WTC11 (cell line): ENCODE results near the gene METTL15. TPM values are rescaled to one million over a fixed set of nuclear protein-coding genes. Genes with fewer than 3 reads are reported as not detected.

ENCODE experiments used
- CBFB ChIP-seq: sonication (generic); formaldehyde crosslinking; IDR thresholded peaks from 2 replicates; pipeline ENCODE4 v1.8.1; 2022; ENCODE audit warnings: mild to moderate bottlenecking, low read depth, missing genetic modification reagents
- CDX4 ChIP-seq: fragments of 250-450 bp; sonication (Bioruptor Pico); IDR thresholded peaks from 2 replicates; pipeline ENCODE4 v1.9.0; 2021; ENCODE audit warnings: moderate library complexity, mild to moderate bottlenecking, inconsistent platforms, borderline replicate concordance
- CREM ChIP-seq: sonication (generic); formaldehyde crosslinking; IDR thresholded peaks from 2 replicates; pipeline ENCODE4 v1.8.1; 2022; ENCODE audit warnings: mild to moderate bottlenecking, missing genetic modification reagents, moderate library complexity
- ELF4 ChIP-seq: sonication (generic); formaldehyde crosslinking; IDR thresholded peaks from 2 replicates; pipeline ENCODE4 v1.8.1; 2022; ENCODE audit warnings: low read depth, mild to moderate bottlenecking, moderate library complexity, missing genetic modification reagents
- ERG ChIP-seq: fragments of 250-450 bp; sonication (Bioruptor Pico); IDR thresholded peaks from 2 replicates; pipeline ENCODE4 v1.8.0; 2021; ENCODE audit warnings: mild to moderate bottlenecking
- ETV6 ChIP-seq: sonication (generic); formaldehyde crosslinking; IDR thresholded peaks from 2 replicates; pipeline ENCODE4 v1.8.1; 2022; ENCODE audit warnings: mild to moderate bottlenecking, missing genetic modification reagents
- GTF2I ChIP-seq: fragments of 250-450 bp; sonication (Bioruptor Pico); conservative IDR thresholded peaks from 2 replicates; pipeline ENCODE4 v1.4.0; 2021; ENCODE audit warnings: mild to moderate bottlenecking
- IRF2 ChIP-seq: sonication (generic); formaldehyde crosslinking; IDR thresholded peaks from 2 replicates; pipeline ENCODE4 v1.8.0; 2022; ENCODE audit warnings: low read depth, missing genetic modification reagents, borderline replicate concordance
- KAT7 ChIP-seq: sonication (generic); formaldehyde crosslinking; IDR thresholded peaks from 2 replicates; pipeline ENCODE4 v1.8.1; 2023; ENCODE audit warnings: missing genetic modification reagents, mild to moderate bottlenecking, borderline replicate concordance
- NFATC4 ChIP-seq: fragments of 250-450 bp; sonication (Bioruptor Pico); IDR thresholded peaks from 2 replicates; pipeline ENCODE4 v1.9.0; 2021; ENCODE audit warnings: mild to moderate bottlenecking
- RELA ChIP-seq: sonication (generic); formaldehyde crosslinking; IDR thresholded peaks from 2 replicates; pipeline ENCODE4 v1.8.1; 2022; ENCODE audit warnings: missing genetic modification reagents, mild to moderate bottlenecking, borderline replicate concordance
- SMAD4 ChIP-seq: sonication (generic); formaldehyde crosslinking; IDR thresholded peaks from 2 replicates; pipeline ENCODE4 v1.8.0; 2022; ENCODE audit warnings: mild to moderate bottlenecking, missing genetic modification reagents
- TEAD1 ChIP-seq: sonication (generic); formaldehyde crosslinking; IDR thresholded peaks from 2 replicates; pipeline ENCODE4 v1.8.0; 2022; ENCODE audit warnings: mild to moderate bottlenecking, missing genetic modification reagents
- TP53 ChIP-seq: sonication (generic); formaldehyde crosslinking; IDR thresholded peaks from 2 replicates; pipeline ENCODE4 v1.8.1; 2023; ENCODE audit warnings: mild to moderate bottlenecking, missing genetic modification reagents
- USF2 ChIP-seq: sonication (generic); formaldehyde crosslinking; IDR thresholded peaks from 2 replicates; pipeline ENCODE4 v1.8.1; 2023; ENCODE audit warnings: mild to moderate bottlenecking, missing genetic modification reagents, moderate library complexity
- ZBTB21 ChIP-seq: sonication (generic); formaldehyde crosslinking; IDR thresholded peaks from 2 replicates; pipeline ENCODE4 v1.8.1; 2023; ENCODE audit warnings: mild to moderate bottlenecking, missing genetic modification reagents, borderline replicate concordance
- ZNF138 ChIP-seq: sonication (generic); formaldehyde crosslinking; conservative IDR thresholded peaks from 2 replicates; pipeline ENCODE4 v1.8.1; 2022; ENCODE audit warnings: mild to moderate bottlenecking, moderate library complexity, missing genetic modification reagents
- ZNF232 ChIP-seq: sonication (generic); formaldehyde crosslinking; IDR thresholded peaks from 2 replicates; pipeline ENCODE4 v1.8.0; 2022; ENCODE audit warnings: mild to moderate bottlenecking, missing genetic modification reagents
- ZNF281 ChIP-seq: sonication (generic); formaldehyde crosslinking; IDR thresholded peaks from 2 replicates; pipeline ENCODE4 v1.8.0; 2023; ENCODE audit warnings: mild to moderate bottlenecking, missing genetic modification reagents
- ZNF317 ChIP-seq: sonication (generic); formaldehyde crosslinking; IDR thresholded peaks from 2 replicates; pipeline ENCODE4 v1.8.1; 2023; ENCODE audit warnings: low read depth, mild to moderate bottlenecking, moderate library complexity, missing genetic modification reagents, borderline replicate concordance
- total RNA-seq: library from RNA; stranded (reverse); gene quantifications from 3 replicates; pipeline ENCODE4 v1.2.3, GENCODE V29; 2021
- TF ChIP-seq, protein P1 (sequence below): sonication (generic); formaldehyde crosslinking; IDR thresholded peaks from 2 replicates; pipeline ENCODE4 v1.8.0; 2022; ENCODE audit warnings: mild to moderate bottlenecking, missing genetic modification reagents
- TF ChIP-seq, protein P2 (sequence below): sonication (generic); formaldehyde crosslinking; IDR thresholded peaks from 2 replicates; pipeline ENCODE4 v1.8.1; 2023; ENCODE audit warnings: mild to moderate bottlenecking, missing genetic modification reagents, moderate library complexity
- TF ChIP-seq, protein P3 (sequence below): sonication (generic); formaldehyde crosslinking; IDR thresholded peaks from 2 replicates; pipeline ENCODE4 v1.8.1; 2022; ENCODE audit warnings: low read depth, missing genetic modification reagents, borderline replicate concordance
- TF ChIP-seq, protein P4 (sequence below): sonication (generic); formaldehyde crosslinking; IDR thresholded peaks from 2 replicates; pipeline ENCODE4 v1.8.0; 2023; ENCODE audit warnings: missing genetic modification reagents, mild to moderate bottlenecking, borderline replicate concordance

METTL15 gene
- total RNA-seq, 1 experiment from 2014 or later = 13.2 TPM

DNA sequence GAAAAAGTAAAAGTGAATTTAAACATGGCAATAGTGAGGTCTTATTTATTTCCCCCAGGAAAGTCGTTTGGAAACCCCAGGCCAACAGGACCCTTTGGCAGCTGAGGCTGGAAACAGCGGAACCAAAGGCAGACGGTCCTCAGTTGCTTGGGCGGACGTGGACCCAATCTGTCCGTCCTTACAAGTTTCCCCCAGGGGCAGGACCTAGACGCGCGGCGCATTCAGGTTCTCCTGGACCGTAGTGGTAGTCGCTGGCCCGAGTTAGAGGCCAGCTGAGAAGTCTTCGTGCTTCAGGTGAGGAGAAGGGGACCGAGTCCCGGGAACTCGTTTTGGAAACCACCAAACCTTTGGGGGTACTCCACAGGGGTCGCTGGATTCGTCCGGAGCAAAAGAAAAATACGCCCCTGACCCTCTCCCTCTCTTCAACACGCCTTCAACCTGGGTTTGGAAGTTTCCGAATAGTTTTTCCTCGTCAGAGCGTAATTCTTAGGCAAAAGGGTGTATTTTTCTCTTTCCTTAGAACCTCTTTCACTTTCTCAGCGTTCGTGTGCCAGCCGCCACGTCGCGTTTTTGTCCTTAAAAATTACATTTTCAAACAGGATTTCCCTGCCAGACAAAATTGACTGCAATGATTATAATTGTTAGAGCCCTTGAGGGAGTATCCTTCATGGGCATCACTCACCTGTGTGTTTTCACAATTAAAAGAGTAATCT is 2.1 kb downstream of the METTL15 start (continued):
- TF ChIP-seq, protein P1, sequence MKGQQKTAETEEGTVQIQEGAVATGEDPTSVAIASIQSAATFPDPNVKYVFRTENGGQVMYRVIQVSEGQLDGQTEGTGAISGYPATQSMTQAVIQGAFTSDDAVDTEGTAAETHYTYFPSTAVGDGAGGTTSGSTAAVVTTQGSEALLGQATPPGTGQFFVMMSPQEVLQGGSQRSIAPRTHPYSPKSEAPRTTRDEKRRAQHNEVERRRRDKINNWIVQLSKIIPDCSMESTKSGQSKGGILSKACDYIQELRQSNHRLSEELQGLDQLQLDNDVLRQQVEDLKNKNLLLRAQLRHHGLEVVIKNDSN (CRISPR knock-in tag) = no peak
- TF ChIP-seq SMAD4 (CRISPR knock-in tag) (no peak), TEAD1 (peak; percentile 58), CREM (CRISPR knock-in tag) (peak; percentile 61; the same call in 1 of the 2 replicates), KAT7 (CRISPR knock-in tag) (0 out of 2 replicates have a peak, but pooled peaks have one; percentile 79), GTF2I (CRISPR knock-in tag) (no peak), NFATC4 (CRISPR knock-in tag) (no peak), ERG (CRISPR knock-in tag) (0 out of 2 replicates have a peak, but pooled peaks have one; percentile 57), ZNF232 (no peak), TP53 (CRISPR knock-in tag) (no peak), ZBTB21 (CRISPR knock-in tag) (0 out of 2 replicates have a peak, but pooled peaks have one; percentile 20), ZNF281 (no peak), ETV6 (CRISPR knock-in tag) (peak; percentile 76), USF2 (0 out of 2 replicates have a peak, but pooled peaks have one; percentile 6), ELF4 (CRISPR knock-in tag) (no peak), CDX4 (no peak), ZNF317 (no peak), CBFB (CRISPR knock-in tag) (no peak), RELA (no peak), IRF2 (no peak), ZNF138 (CRISPR knock-in tag) (no peak)
- TF ChIP-seq, protein P2, sequence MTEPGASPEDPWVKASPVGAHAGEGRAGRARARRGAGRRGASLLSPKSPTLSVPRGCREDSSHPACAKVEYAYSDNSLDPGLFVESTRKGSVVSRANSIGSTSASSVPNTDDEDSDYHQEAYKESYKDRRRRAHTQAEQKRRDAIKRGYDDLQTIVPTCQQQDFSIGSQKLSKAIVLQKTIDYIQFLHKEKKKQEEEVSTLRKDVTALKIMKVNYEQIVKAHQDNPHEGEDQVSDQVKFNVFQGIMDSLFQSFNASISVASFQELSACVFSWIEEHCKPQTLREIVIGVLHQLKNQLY (CRISPR knock-in tag) = no peak
- TF ChIP-seq, protein P3, sequence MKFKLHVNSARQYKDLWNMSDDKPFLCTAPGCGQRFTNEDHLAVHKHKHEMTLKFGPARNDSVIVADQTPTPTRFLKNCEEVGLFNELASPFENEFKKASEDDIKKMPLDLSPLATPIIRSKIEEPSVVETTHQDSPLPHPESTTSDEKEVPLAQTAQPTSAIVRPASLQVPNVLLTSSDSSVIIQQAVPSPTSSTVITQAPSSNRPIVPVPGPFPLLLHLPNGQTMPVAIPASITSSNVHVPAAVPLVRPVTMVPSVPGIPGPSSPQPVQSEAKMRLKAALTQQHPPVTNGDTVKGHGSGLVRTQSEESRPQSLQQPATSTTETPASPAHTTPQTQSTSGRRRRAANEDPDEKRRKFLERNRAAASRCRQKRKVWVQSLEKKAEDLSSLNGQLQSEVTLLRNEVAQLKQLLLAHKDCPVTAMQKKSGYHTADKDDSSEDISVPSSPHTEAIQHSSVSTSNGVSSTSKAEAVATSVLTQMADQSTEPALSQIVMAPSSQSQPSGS (CRISPR knock-in tag) = no peak
- TF ChIP-seq, protein P4, sequence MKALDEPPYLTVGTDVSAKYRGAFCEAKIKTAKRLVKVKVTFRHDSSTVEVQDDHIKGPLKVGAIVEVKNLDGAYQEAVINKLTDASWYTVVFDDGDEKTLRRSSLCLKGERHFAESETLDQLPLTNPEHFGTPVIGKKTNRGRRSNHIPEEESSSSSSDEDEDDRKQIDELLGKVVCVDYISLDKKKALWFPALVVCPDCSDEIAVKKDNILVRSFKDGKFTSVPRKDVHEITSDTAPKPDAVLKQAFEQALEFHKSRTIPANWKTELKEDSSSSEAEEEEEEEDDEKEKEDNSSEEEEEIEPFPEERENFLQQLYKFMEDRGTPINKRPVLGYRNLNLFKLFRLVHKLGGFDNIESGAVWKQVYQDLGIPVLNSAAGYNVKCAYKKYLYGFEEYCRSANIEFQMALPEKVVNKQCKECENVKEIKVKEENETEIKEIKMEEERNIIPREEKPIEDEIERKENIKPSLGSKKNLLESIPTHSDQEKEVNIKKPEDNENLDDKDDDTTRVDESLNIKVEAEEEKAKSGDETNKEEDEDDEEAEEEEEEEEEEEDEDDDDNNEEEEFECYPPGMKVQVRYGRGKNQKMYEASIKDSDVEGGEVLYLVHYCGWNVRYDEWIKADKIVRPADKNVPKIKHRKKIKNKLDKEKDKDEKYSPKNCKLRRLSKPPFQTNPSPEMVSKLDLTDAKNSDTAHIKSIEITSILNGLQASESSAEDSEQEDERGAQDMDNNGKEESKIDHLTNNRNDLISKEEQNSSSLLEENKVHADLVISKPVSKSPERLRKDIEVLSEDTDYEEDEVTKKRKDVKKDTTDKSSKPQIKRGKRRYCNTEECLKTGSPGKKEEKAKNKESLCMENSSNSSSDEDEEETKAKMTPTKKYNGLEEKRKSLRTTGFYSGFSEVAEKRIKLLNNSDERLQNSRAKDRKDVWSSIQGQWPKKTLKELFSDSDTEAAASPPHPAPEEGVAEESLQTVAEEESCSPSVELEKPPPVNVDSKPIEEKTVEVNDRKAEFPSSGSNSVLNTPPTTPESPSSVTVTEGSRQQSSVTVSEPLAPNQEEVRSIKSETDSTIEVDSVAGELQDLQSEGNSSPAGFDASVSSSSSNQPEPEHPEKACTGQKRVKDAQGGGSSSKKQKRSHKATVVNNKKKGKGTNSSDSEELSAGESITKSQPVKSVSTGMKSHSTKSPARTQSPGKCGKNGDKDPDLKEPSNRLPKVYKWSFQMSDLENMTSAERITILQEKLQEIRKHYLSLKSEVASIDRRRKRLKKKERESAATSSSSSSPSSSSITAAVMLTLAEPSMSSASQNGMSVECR = 0 out of 2 replicates have a peak, but pooled peaks have one; percentile 75
